ENCODE measurements around the gene MESD. TPM values are rescaled to one million over a fixed set of nuclear protein-coding genes. Genes with fewer than 3 reads are reported as not detected.

MESD gene
- polyA plus RNA-seq, 1 of the 3 experiments (the other 2 are of a cell fraction): 15.2 TPM

- Histone ChIP-seq H3K9ac (no peak overlapping the region), H3K27ac (ENCODE audit: low read depth in 2 of 2, low read length in 1 of 2) (no peak overlapping the region), H2AFZ (ENCODE audit: low read depth) (no peak overlapping the region), H3K36me3 (replicated peaks in 1 of 2; ENCODE audit: control insufficient read depth in 1 of 2, insufficient read depth in 2 of 2, low read length in 1 of 2) (peaks cover 0 to 65% of the 10 kb centered on the region in 2 experiments), H3K9me3 (no peaks in the 10 kb centered on the region), H4K20me1 (ENCODE audit: insufficient read depth) (no peaks in the 10 kb centered on the region), H3K4me2 (no peak overlapping the region), H3K4me3 (ENCODE audit: low read depth in 2 of 2, low read length in 1 of 2) (no peak overlapping the region), H3K4me1 (ENCODE audit: control insufficient read depth in 1 of 2, insufficient read depth in 2 of 2, low read depth in 1 of 2, low read length in 1 of 2) (no peaks in the 10 kb centered on the region; a peak in 1 of 4 replicates), H3K79me2 (ENCODE audit: insufficient read depth) (no peaks in the 10 kb centered on the region), H3K9me2 (no peaks in the 10 kb centered on the region), H3K27me3 (ENCODE audit: insufficient read depth) (no peaks in the 10 kb centered on the region), H3F3A (replicated peaks; ENCODE audit: insufficient read depth) (no peaks in the 10 kb centered on the region)
- ChIA-PET POLR2A (no interaction called here), CTCF (interaction anchor here (0.6 to 2.2 kb wide), 2 partner anchors 29 to 236 kb away, joined by 3 to 11 read pairs; no protein-coding TSS in a partner anchor)
- TF ChIP-seq TCF12 (IDR thresholded peaks at IDR 0.05): no peak
- TF ChIP-seq MEF2A (IDR thresholded peaks at IDR 0.05; ENCODE audit: borderline replicate concordance, low read depth): no peak
- TF ChIP-seq JUND (IDR thresholded peaks at IDR 0.05): no peak
- TF ChIP-seq, protein P1, sequence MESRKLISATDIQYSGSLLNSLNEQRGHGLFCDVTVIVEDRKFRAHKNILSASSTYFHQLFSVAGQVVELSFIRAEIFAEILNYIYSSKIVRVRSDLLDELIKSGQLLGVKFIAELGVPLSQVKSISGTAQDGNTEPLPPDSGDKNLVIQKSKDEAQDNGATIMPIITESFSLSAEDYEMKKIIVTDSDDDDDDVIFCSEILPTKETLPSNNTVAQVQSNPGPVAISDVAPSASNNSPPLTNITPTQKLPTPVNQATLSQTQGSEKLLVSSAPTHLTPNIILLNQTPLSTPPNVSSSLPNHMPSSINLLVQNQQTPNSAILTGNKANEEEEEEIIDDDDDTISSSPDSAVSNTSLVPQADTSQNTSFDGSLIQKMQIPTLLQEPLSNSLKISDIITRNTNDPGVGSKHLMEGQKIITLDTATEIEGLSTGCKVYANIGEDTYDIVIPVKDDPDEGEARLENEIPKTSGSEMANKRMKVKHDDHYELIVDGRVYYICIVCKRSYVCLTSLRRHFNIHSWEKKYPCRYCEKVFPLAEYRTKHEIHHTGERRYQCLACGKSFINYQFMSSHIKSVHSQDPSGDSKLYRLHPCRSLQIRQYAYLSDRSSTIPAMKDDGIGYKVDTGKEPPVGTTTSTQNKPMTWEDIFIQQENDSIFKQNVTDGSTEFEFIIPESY (IDR thresholded peaks at IDR 0.05; ENCODE audit: borderline replicate concordance, low read depth): no peak
- TF ChIP-seq EZH2phosphoT487 (IDR thresholded peaks at IDR 0.05; ENCODE audit: borderline replicate concordance, low read depth): no peak
- TF ChIP-seq FOXM1 (IDR thresholded peaks at IDR 0.05; ENCODE audit: low read depth): no peak
- no peak for TF ChIP-seq NRF1 (IDR thresholded peaks at IDR 0.05; ENCODE audit: low read depth, low read length)
- no peak for TF ChIP-seq EP300 (IDR thresholded peaks at IDR 0.05; ENCODE audit: borderline replicate concordance in 1 of 2, low read depth in 1 of 2, low read length in 1 of 2)
- no peak for TF ChIP-seq REST (IDR thresholded peaks at IDR 0.05; ENCODE audit: low read depth, low read length)
- no peak for TF ChIP-seq CHD2 (IDR thresholded peaks at IDR 0.05; ENCODE audit: low read length, partially characterized antibody)
- no peak for TF ChIP-seq GATA2 (CRISPR knock-in tag; IDR thresholded peaks at IDR 0.05)
- no peak for TF ChIP-seq ELF1 (IDR thresholded peaks at IDR 0.05)
- TF ChIP-seq, protein P2, sequence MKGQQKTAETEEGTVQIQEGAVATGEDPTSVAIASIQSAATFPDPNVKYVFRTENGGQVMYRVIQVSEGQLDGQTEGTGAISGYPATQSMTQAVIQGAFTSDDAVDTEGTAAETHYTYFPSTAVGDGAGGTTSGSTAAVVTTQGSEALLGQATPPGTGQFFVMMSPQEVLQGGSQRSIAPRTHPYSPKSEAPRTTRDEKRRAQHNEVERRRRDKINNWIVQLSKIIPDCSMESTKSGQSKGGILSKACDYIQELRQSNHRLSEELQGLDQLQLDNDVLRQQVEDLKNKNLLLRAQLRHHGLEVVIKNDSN (IDR thresholded peaks at IDR 0.05; ENCODE audit: borderline replicate concordance, low read depth): no peak
- TF ChIP-seq FOXJ3 (CRISPR knock-in tag; IDR thresholded peaks at IDR 0.05): no peak
- WGBS (ENCODE audit: low lambda C conversion rate): 81% methylated on average over 3 of the region's 4 CpGs
- DNase-seq: no peak
Measured at GRCh38 chr15:80940331-80940730, 49.3 kb downstream of the MESD start.
